CD4-positive, alpha-beta T cell treated with Interleukin-17A for 4 hours (primary cell): Measurements from ENCODE around the gene ANKRD53.

Source experiments
- DNase-seq: peaks from one replicate; pipeline ENCODE4 v3.0.0-alpha.2; 2020; ENCODE audit warnings: mixed read lengths

Gene ANKRD53

DNA sequence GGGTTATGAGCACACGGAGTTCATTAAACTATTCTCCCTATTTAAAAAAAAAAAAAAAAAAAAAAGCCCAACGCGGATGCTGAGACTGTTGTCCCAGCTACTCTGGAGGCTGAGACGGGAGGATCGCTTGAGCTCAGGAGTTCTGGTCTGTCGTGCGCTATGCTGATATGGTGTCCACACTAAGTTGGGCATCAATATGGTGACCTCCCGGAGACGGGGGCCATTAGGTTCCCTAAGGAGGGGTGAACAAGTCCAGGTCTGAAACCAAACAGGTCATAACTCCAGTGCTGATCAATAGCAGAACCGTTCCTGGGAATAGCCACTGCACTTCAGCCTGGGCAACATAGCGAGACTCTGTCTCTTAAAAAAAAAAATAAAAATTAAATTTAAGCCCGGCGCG, 12.9 kb upstream of the ANKRD53 start:
- DNase-seq = no peak

DNA sequence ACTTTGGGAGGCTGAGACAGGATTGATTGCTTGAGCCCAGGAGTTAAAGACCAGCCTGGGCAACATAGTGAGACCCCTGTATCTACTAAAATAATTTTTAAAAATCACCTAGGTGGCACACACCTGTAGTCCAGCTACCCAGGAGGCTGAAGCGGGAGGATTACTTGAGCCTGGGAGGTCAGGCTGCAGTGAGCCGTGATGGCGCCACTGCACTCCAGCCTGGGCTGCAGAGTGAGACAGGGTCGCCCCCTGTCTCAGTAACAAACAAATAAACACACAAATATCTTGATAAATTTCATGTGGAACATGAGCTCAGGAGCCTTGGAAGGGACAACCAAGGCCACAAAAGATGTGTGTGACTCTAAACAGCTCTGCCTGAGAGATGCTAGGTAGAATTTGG, 11.7 kb upstream of the ANKRD53 start:
- no peak for DNase-seq

DNA sequence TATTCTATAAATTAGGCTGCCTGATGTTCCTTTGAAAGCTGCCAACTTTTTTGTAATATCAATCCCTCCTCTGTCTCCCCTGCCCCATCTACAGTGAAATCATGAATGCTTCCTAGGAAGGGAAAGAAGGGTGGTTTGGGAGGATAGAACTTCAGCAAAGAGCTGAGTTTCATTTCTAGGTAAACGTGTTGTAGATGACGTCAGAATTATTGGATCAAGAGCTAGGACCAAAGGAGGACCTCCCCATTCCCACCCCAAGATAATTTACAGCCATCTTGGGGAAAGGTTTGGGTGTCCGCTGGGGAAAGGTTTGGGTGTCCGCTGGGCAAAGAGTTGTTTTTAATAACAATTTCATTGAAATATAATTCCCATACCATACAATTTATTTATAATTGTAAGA, 11.2 kb upstream of the ANKRD53 start:
- DNase-seq = no peak

DNA sequence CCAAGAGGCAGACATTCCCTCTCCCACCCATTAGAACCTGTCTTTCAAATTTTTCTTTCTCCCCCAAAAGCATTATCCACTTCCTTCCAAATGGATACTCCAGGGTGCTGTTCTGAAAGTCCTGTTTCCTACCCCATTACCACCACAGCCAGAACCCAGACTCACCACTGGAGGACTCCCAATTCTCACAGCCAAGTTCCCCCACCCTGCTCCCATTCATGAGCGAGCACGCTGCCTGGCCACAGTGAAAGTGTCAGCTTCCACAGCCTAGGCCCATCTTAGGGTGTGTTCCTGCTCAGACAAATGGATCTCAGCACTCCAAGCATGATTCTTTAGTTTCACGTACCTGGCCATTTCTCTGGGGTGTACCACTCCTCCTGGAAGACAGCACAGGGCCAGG, 3.8 kb upstream of the ANKRD53 start:
- no peak for DNase-seq

DNA sequence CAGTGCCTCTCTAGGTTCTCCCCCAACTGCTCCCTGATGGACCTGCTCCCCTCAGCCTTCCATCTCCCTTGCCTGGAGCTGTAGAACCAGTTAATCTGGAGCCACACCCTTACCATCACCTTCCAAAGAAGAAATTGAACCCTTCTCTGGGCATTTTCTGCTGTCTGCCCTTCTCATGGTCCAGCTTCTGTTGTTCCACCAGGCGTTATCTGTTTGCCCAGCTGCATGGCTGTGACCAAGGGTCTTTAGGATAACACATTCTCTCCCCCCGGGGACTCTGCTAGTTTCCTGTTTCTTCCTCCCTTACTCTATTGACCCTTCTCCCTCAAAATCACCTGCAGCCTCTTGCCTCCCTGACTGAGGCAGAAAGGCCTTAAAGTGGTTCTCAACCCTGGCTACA, 3.2 kb upstream of the ANKRD53 start:
- no peak for DNase-seq

DNA sequence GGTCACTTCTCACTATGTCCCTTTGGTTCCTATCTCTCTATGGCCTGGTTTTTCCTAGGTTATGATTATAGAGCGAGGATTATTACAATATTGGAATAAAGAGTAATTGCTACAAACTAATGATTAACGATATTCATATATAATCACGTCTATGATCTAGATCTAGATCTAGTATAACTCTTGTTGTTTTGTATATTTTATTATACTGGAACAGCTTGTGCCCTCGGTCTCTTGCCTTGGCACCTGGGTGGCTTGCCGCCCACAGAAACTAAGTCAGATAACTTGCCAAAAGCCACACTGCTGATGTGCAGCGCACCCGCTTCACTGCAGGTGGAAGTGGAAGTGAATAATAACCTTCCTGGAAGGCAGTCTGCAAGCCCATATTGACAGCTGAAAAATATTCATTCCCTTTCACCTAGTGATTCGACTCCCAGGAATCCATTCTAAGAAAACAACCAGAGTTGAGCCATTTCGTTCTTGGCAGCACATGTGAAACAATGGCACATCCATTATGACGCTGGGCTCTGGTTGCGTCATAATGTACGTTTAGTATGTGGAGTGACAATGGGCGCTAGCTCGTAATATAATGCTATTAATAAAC, 725 bp upstream of the ANKRD53 start:
- DNase-seq = peak; percentile 45

DNA sequence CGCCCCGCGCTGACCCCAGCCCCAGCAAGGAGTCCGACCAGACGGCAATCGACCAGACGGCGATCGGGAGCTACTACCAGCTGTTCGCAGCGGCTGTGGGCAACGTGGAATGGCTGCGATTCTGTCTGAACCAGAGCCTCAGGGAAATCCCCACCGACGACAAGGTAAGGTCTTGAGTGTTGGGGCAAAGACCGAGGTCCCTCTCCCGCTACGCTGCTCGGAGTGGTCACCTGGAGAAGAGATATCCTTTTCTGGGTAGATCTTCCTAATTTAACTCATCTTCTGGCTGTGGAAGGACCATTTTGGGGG, 704 bp downstream of the ANKRD53 start:
- DNase-seq = no peak

DNA sequence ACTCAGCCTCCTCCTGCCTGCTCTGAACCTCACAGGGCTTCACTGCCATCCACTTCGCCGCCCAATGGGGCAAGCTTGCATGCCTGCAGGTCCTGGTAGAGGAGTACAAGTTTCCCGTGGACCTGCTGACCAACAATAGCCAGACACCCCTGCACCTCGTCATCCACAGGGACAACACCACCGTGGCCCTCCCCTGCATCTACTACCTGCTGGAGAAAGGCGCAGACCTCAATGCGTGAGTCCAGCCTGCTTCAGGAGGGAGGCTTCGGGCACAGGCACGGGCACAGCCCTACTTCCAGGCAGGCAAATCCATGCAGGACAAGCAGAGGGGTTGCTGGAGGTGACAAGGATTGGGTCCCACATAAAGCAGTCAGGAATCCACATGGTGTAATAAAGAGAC, 1.2 kb downstream of the ANKRD53 start:
- no peak for DNase-seq

DNA sequence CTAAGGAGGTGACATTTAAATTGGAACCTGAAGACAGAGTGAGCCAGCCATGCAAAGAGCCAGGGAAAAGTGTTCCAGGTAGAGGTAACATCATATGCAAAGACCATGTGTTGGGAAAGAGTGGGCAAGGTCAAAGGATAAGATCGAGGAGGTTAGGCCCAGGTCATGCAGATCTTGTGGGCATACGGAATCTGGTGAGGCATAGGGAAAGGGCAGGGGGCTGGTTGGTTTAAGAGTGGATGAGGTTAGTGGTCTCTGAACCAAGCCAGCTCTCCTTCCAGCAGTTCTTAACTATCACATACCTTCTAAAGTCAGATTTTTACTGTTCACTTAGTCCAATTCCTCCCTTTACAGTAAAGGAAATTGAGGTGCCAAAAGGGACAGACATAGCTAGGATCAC, 3.0 kb downstream of the ANKRD53 start:
- DNase-seq = no peak

DNA sequence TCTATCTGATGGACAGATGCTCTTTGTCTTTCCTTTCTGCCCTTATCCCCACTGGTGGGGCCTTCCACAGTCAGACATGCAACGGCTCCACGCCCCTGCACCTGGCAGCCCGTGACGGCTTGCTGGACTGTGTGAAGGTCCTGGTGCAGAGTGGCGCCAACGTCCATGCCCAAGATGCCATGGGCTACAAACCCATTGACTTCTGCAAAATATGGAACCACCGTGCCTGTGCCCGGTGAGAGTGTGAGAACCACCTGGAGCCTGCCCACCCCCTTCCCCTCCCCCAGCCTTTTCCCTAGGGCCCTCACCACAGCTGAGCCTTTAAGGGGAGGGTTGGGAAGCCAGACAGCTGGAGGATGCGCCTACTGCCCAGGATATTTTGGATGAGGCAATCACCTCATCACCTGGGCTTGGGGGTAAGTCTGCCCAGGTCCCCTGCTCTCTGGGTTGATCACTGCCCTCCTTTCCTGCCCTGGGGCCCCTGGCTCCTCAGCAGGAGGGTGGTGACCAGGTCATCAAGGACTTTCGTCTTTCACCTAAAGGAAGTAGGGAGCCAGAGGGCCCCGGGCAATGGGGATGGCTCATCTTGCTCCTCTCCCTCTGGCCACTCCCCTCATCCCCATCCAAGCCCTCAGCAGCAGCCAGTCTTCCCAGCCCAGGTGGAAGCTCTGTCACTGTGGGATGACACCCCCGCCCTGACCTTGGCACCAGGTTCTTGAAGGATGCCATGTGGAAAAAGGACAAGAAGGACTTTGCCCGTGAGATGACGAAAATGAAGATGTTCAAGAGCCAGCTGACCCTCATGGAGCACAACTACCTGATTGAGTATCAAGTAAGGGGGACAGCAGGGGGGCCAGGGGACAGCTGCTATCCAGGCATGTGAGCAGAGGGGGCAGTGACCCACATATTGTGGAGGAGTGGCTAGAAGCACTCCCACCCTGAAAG, 3.7 kb downstream of the ANKRD53 start:
- DNase-seq = no peak

DNA sequence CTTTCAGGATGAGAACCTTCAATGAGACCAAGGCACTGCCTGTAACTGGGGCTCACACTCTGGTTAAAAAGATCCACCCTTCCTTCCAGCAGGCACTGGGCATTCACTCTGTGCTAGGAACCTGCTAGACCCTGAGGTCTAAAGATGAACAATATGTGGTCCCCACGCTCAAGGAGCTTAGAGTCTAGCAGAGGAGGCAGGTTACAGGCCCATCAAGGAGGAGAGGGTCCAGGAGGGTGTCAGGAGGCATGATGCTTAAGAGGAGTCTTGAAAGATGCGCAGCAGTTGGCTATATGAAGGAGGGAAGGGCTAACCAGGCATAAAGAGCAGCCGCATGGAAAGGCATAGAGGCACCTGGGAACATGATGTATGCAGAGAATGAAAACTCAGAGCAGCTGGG, 4.5 kb downstream of the ANKRD53 start:
- no peak for DNase-seq

DNA sequence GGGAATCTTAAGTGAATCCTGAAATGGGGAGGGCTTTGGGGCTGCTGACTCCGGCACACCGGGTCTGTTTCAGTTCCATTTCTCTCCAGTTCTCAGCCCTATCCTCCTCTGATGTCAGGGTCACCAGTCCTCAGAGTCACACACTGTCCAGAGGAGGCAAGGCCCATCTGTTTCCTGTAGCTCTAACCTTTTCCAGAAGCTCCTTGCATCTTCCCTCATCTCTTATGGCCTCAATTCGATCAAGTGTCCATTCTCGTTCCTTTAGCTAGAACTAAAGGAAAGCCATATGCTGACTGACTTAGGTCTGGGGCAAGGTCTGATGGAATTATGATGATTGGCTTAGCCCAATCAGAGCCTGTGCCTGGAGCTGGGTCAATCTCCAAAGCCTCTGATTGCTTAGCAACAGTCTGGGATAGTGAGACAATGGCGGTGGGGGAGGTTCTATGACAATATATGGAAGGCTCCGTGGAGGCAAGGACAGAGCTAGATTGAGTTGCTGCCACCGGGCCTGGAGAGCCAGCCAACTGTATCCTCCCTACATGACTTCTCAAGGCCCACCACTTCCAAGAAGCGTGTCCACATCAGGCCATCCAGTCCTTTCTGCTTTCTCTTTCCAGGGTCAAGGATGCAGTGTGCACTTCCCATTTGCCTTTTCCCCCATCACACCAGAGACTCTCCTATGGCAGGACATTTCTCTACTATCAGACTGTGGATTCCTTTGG, 5.2 kb downstream of the ANKRD53 start:
- no peak for DNase-seq

DNA sequence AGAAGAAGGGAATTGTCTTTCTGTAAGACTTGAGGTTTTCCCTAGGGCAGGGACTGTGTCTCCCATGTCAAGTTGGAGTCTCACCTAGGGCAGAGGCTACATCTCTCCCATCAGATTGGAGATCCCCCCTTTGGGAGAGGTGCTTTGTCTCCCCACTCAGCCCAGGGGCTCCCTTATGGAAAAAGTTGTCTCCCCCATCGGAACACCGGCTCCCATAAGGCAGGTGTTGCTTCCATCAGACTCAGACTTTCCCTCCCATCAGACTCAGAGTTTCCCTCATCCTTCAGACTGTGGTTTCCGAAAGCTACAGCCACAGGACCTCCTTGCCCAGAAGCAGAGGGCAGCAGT, 5.8 kb downstream of the ANKRD53 start:
- no peak for DNase-seq

DNA sequence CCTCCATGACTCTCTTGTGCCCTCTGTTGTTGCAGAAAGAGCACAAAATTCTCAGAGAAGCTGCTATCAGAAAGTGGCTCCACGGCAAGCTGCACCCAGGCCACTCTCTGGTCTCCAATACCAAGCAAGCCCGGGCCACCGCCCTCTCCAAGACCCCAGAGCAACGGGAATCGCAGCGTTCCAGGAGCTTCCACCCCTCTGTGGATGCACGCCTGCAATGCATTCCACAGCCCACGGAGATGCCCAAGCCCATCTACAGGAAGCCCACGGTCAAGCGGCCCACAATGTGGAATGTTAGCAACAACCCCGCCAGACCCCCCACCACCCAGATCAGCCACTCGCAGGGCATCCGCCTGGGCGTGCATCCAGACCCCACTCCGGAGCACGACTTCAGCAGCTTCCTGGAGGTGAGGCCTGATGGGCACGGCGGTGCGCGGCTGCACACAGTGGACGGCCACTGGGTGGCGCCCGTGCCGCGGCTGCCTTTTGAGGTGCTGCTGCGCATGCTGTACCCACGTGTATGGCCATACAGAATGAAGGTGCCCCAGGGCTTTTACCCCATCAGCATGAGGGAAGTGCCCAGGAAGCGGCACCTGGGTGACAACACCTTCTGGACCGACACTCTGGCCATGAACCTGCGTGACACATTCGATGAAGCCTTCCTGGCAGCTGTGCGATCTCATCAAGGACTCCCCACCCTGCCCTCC, 6.3 kb downstream of the ANKRD53 start:
- DNase-seq = peak; percentile 88

DNA sequence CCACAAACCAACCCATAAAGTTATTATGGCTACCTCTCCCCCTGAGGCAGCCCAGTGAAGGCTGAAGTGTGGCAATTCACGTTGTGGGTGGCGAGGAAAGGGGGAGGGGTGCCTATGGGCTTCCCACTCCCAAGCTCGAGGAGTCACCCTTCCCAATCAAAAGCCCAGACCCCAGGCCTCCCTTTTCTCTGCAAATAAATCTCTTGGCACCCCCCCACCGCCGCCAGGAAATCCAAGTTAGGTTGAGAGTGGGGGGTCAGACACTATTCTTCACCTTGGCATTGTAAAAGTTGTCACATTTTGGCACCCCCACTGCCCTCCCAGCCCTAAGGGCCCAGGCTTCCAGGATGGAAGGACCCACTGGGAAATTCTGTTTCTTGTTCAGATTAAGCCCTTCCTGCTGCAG, 6.9 kb downstream of the ANKRD53 start:
- DNase-seq = no peak

DNA sequence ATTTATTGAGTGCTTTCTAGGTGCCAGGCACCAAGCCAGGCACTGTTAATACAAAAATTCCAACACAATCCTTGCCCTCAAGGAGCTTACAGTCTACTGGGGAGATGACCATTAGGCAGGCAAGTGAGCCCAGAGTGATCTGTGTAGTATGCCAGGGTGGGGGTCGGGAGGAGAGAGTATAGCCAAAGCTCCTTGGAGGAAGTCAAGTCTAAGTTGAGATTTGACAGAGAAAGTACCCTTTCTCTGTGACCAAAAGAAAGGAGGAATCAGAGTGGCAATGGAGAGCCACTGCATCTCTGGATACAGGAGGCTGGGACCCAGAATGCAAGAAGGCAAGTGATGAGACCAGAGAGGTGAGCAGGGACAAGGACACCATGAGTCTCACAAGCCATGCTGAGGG, 7.5 kb downstream of the ANKRD53 start:
- no peak for DNase-seq

DNA sequence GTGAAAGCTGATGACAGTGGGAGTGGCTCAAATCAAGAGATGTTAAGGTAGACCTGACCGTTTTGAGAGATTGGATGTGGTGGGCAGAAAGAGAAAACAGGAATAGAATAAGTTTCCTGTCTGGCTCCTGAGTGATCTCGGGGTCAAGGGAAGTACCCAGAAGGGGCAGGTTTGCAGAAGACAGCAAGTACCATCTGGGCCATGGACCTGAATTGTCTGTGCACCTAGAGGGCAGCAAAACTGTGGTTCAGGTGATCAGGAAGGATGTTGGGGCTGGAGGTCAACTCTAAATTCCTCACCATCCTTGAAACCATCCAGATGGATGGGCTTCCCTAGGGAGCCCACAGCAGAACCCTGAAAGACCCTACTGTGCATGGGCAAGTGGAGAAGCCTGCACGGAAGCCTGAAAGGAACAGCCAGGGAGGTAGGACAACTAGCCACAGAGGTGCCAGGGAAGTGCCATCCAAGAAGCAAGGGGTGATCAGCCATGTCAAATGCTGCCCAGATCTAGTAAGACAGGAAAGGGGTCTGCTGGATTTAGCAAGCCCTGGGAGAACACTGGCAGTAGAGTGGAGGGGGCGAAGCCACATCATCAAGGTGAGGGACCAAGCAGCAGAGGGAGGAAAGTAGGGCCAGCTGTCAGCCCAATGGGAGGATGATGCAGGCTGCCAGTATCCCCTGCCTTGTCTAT, 8.2 kb downstream of the ANKRD53 start:
- no peak for DNase-seq

DNA sequence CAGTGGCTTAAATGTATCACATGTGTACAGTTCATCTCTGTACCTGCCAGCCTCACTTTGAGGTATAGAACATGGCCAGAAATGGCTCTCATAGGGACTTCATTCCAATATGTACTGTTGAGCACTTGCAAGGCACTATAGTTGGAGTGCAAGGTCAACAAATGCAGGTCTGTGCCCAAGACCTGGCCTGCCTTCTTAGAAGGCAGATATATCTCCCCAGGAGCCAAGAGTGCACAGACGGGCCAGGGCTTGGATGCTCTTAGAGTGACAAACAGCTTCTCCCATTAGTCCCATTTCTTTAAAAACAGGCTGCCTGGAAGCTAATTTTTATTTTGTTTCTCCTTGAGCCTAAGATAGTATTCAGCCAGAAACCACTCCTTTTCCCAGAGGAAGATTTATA, 9.0 kb downstream of the ANKRD53 start:
- DNase-seq = no peak

DNA sequence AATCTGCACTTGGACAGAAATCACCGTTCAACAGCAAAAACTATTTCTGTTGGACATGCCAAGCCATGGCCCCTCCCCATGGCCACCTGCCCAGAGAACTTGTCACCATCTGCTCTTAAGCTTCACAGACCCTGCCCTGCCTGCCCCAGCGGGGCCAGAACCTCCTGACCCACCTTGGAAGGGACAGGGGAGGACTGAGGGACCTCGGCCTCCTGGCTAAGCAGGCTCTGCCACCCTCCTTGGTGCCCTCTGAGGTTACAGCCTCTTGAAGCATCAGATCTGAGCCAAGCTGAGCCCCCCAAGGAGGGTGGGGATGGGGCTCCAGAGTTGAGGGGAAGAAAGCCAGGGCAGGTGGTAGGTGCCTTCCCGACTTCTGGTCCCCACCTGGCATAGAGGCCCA, 9.7 kb downstream of the ANKRD53 start:
- DNase-seq = no peak

DNA sequence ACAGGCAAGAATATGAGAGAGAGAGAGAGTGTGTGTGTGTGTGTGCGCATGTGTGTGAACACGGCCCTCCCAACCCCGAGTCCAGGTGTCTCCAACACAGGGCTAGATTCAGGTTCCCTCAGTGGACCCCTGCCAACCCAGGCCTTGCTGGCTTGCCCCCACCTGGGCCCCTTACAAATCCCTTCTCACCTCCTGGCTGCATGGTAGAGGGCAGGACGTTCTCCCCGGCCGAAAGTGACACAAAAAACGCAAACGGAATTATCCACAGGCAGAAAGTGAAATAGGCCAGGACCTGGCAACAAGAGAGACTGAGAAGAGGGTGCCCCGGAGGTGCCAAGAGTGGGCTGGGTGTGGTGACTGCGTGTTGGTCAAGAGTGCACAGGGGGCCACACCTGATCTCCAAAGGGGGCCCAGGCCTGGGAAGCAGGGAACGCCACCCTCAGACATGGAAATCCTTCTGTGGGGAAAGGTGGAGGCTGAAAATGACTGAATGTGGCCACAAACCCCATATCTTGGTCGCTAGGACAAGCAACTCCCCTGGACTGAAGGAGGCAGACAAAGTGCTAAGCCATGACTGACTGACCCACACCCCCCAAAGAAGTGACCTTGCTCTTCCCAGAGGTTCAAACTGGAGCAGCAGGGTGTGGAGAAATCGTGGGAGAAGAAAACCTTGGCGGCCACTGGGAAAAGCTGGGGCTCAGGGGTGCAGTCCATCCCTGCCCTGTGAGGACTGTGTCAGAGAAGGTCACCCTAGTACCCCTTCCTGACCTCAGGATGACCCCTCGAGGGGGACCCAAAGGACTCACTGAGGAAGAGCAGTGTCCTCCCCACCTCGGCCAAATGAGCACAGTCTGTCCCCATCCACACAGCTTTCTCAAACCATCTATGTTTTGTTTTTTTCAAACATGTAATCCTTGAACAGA, 10.6 kb downstream of the ANKRD53 start:
- DNase-seq = no peak

DNA sequence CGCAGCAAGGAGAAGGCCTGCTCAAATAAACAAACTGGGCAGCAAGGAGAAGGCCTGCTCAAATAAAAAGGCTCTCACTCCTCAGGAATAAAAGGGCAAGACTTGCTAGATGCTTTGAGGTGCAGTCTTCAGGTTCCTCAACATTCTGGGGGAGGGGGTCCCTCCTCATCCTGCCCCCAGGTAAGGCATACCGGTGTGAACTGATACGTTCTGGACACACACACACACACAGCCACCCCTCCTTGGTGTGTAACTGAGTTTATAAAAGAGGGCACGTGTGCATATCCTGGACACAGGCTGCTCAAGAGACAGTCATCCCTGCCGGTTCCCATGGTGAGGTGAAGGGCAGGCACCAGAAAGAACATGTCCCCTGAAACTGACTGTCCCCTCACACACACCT, 11.8 kb downstream of the ANKRD53 start:
- DNase-seq = no peak

DNA sequence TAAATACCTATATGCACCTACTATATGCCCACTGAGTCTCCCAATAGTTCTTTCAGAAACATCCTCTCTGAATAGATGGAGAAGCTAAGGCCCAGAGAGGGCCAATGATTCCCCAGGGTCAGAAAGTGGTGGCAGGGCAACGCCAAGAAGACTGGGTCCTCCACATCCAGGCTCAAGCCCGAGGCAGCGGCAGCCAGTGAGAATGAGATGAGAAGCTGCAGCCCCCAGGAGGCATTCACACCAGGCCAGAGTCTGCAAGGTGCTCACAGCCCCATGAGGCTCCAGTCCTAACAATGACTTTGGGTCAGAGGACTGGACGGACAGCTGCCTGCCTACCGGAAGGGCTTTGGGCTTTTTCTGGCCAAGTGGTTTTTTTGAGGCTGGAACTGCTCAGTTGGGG, 12.7 kb downstream of the ANKRD53 start:
- no peak for DNase-seq
